Activated gamma-delta T cell treated with Interleukin-2 at 50 U/mL for 16 hours (primary cell): Measurements from ENCODE around the gene LRRC53.

Source experiments
- DNase-seq: peaks from one replicate; pipeline ENCODE4 v3.0.0-alpha.2; 2020

Gene LRRC53

GRCh38 chr1:74512170-74512915 lies at the start of gene LRRC53:
Gene LRRC53 (minus strand): TSS chr1:74512611. CDS start chr1:74483349, 29,262 bp downstream.
- DNase-seq: no peak

- DNase-seq: no peak
Observed at GRCh38 chr1:74549932-74550331, 37.5 kb upstream of the LRRC53 start.

- DNase-seq: no peak
Observed at GRCh38 chr1:74548961-74549750, 36.7 kb upstream of the LRRC53 start.

GRCh38 chr1:74545821-74546220 lies 33.4 kb upstream of the LRRC53 start:
- DNase-seq: no peak

GRCh38 chr1:74534241-74534640 lies 21.8 kb upstream of the LRRC53 start:
- DNase-seq: no peak

GRCh38 chr1:74531796-74532195 lies 19.4 kb upstream of the LRRC53 start:
- no peak for DNase-seq

- DNase-seq: no peak
Observed at GRCh38 chr1:74530892-74531291, 18.5 kb upstream of the LRRC53 start.

GRCh38 chr1:74528123-74528522 lies 15.7 kb upstream of the LRRC53 start:
- DNase-seq: no peak

- DNase-seq: no peak
Observed at GRCh38 chr1:74526708-74527107, 14.3 kb upstream of the LRRC53 start.

GRCh38 chr1:74523873-74524480 lies 11.6 kb upstream of the LRRC53 start:
- no peak for DNase-seq

GRCh38 chr1:74522148-74522547 lies 9.7 kb upstream of the LRRC53 start:
- DNase-seq: no peak

- DNase-seq: no peak
Observed at GRCh38 chr1:74517599-74518051, 5.2 kb upstream of the LRRC53 start.

- DNase-seq: no peak
Observed at GRCh38 chr1:74513411-74514300, 1.2 kb upstream of the LRRC53 start.

GRCh38 chr1:74508449-74508848 lies 4.0 kb downstream of the LRRC53 start:
- no peak for DNase-seq

- no peak for DNase-seq
Observed at GRCh38 chr1:74505928-74506710, 6.3 kb downstream of the LRRC53 start.

- DNase-seq: no peak
Observed at GRCh38 chr1:74504933-74505512, 7.4 kb downstream of the LRRC53 start.

- DNase-seq: no peak
Observed at GRCh38 chr1:74504125-74504932, 8.1 kb downstream of the LRRC53 start.

GRCh38 chr1:74502858-74503257 lies 9.6 kb downstream of the LRRC53 start:
- DNase-seq: no peak

- DNase-seq: no peak
Observed at GRCh38 chr1:74502432-74502831, 10.0 kb downstream of the LRRC53 start.

- DNase-seq: no peak
Observed at GRCh38 chr1:74498901-74499300, 13.5 kb downstream of the LRRC53 start.

GRCh38 chr1:74496669-74497068 lies 15.7 kb downstream of the LRRC53 start:
- DNase-seq: no peak
